Vagina (tissue), 2 donors: ENCODE data around the gene ABCA2.

ENCODE experiments used
- POLR2A ChIP-seq, 2 donors: fragments of 450-650 bp; IDR thresholded peaks; one replicate each; pipeline ENCODE4 v1.6.1; 2017; ENCODE audit warnings: antibody characterized with exemption in 2 of 2, mild to moderate bottlenecking in 2 of 2, moderate library complexity in 2 of 2
- POLR2AphosphoS5 ChIP-seq, 2 donors: sonication (generic); formaldehyde crosslinking; IDR thresholded peaks; one replicate each; pipeline ENCODE4 v1.9.0; 2017; ENCODE audit warnings: antibody characterized with exemption in 2 of 2, mild to moderate bottlenecking in 2 of 2, low read depth in 1 of 2; ENCODE audit not compliant: insufficient read depth in 1 of 2
- TF ChIP-seq, protein P1 (sequence below), 3 experiments: fragments of 450-650 bp in 2 of 3; fragments of 200-600 bp in 1 of 3; sonication (generic) in 1 of 3; IDR thresholded peaks; one replicate each; pipeline ENCODE4 v1.5.1; 2017 to 2019; ENCODE audit warnings: antibody characterized with exemption in 3 of 3, mild to moderate bottlenecking in 2 of 3, moderate library complexity in 2 of 3

DNA sequence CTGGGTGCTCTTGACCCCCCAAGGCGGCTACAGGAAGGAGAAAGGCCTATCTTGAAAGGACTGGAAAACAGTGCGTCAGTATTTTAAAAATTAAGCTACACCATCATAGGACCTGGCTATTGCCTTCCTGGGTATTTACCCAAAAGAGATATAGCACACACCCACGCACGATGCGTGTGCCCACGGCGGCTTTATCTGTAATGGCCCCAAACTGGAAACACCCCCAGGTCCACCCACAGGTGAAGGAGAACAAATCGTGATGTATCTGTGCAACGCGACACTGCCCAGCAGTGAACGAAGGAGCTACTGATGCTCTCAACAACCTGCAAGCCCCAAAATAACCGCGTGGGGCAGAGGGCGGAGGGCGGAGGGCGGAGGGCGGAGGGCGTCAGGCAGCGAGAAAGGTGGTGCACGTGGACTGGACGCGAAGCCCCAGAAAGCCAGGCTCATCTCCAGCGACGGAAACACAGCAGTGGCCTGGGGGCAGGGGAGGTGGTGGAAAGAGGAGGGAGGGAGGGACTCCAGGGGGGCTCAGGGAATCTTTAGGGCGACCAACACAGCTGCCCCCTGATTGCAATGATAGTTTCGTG, 63.1 kb downstream of the ABCA2 start:
- TF ChIP-seq, protein P1, sequence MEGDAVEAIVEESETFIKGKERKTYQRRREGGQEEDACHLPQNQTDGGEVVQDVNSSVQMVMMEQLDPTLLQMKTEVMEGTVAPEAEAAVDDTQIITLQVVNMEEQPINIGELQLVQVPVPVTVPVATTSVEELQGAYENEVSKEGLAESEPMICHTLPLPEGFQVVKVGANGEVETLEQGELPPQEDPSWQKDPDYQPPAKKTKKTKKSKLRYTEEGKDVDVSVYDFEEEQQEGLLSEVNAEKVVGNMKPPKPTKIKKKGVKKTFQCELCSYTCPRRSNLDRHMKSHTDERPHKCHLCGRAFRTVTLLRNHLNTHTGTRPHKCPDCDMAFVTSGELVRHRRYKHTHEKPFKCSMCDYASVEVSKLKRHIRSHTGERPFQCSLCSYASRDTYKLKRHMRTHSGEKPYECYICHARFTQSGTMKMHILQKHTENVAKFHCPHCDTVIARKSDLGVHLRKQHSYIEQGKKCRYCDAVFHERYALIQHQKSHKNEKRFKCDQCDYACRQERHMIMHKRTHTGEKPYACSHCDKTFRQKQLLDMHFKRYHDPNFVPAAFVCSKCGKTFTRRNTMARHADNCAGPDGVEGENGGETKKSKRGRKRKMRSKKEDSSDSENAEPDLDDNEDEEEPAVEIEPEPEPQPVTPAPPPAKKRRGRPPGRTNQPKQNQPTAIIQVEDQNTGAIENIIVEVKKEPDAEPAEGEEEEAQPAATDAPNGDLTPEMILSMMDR (IDR thresholded peaks at IDR 0.05): no peak
- no peak for TF ChIP-seq POLR2AphosphoS5 (IDR thresholded peaks at IDR 0.05; ENCODE audit: insufficient read depth in 1 of 2, low read depth in 1 of 2)
- no peak for TF ChIP-seq POLR2A (IDR thresholded peaks at IDR 0.05)
